SK-N-SH (cell line): ENCODE results near the gene RBP5. TPM values are rescaled to one million over a fixed set of nuclear protein-coding genes. Genes with fewer than 3 reads are reported as not detected.

ENCODE experiments used
- CTCF ChIA-PET: fragments of 300-600, 350-600 bp; formaldehyde crosslinking; extraction: SDS; loops from one replicate; lab custom pipeline; 2021; lab: Yijun Ruan, JAX
- POLR2A ChIA-PET: fragments of 350-600 bp; sonication (Branson Sonifier 250); formaldehyde crosslinking; extraction: SDS; loops from one replicate; lab custom pipeline; 2020; ENCODE audit warnings: antibody characterized with exemption, inconsistent platforms; lab: Yijun Ruan, JAX
- DNase-seq: peaks from one replicate; pipeline ENCODE4 v3.0.0; 2012
- H2AFZ ChIP-seq: fragments of 200-600 bp; sonication (generic); 2 replicates; pipeline ENCODE4 v1.8.1; 2016; ENCODE audit warnings: antibody characterized with exemption, mild to moderate bottlenecking, low read depth
- H3F3A ChIP-seq: fragments of 200-600 bp; sonication (generic); replicated peaks from 2 replicates; pipeline ENCODE3; 2016; ENCODE audit warnings: antibody characterized with exemption, mild to moderate bottlenecking; ENCODE audit not compliant: insufficient read depth
- H3K27ac ChIP-seq, 2 experiments: fragments of 200-500 bp in 1 of 2; fragments of 200-600 bp in 1 of 2; sonication (Bioruptor generic) in 1 of 2; sonication (generic), shearing (Covaris generic) in 1 of 2; 2 replicates each; pipeline versions ENCODE4 v1.5.1 to v1.6.1; 2014 to 2016; ENCODE audit warnings: low read depth in 2 of 2, inconsistent platforms in 1 of 2, low read length in 1 of 2, mild to moderate bottlenecking in 1 of 2, mixed read lengths in 1 of 2
- H3K27me3 ChIP-seq: fragments of 200-600 bp; sonication (generic), shearing (Covaris generic); 2 replicates; pipeline ENCODE4 v1.6.1; 2016; ENCODE audit warnings: mixed run types; ENCODE audit not compliant: insufficient read depth
- H3K36me3 ChIP-seq, 2 experiments: fragments of 200-500 bp in 1 of 2; fragments of 200-600 bp in 1 of 2; sonication (Bioruptor generic) in 1 of 2; sonication (generic) in 1 of 2; replicated peaks in 1 of 2; 2 replicates each; pipeline versions ENCODE3 to v1.5.1; 2014 to 2016; ENCODE audit warnings: low read length in 1 of 2, mild to moderate bottlenecking in 1 of 2; ENCODE audit not compliant: insufficient read depth in 2 of 2, control insufficient read depth in 1 of 2
- H3K4me1 ChIP-seq, 2 experiments: fragments of 200-500 bp in 1 of 2; fragments of 200-600 bp in 1 of 2; sonication (Bioruptor generic) in 1 of 2; sonication (generic), shearing (Covaris generic) in 1 of 2; 2 replicates each; pipeline versions ENCODE4 v1.5.1 to v1.6.1; 2014 to 2016; ENCODE audit warnings: low read depth in 1 of 2, low read length in 1 of 2, mixed run types in 1 of 2; ENCODE audit not compliant: insufficient read depth in 2 of 2, control insufficient read depth in 1 of 2
- H3K4me2 ChIP-seq: fragments of 200-600 bp; sonication (generic), shearing (Covaris generic); 2 replicates; pipeline ENCODE4 v1.6.1; 2017; ENCODE audit warnings: mixed run types
- H3K4me3 ChIP-seq, 2 experiments: fragments of 200-500 bp in 1 of 2; fragments of 200-600 bp in 1 of 2; sonication (Bioruptor generic) in 1 of 2; sonication (generic), shearing (Covaris generic) in 1 of 2; 2 replicates each; pipeline versions ENCODE4 v1.5.1 to v1.8.1; 2014 to 2016; ENCODE audit warnings: low read depth in 2 of 2, inconsistent platforms in 1 of 2, low read length in 1 of 2, mild to moderate bottlenecking in 1 of 2, mixed read lengths in 1 of 2, moderate library complexity in 1 of 2
- H3K79me2 ChIP-seq: fragments of 200-600 bp; sonication (generic); 2 replicates; pipeline ENCODE4 v1.8.1; 2017; ENCODE audit warnings: mild to moderate bottlenecking; ENCODE audit not compliant: insufficient read depth
- H3K9ac ChIP-seq: fragments of 200-600 bp; sonication (generic); 2 replicates; pipeline ENCODE4 v1.6.1; 2017; ENCODE audit warnings: mixed run types
- H3K9me2 ChIP-seq: fragments of 200-600 bp; sonication (generic); 2 replicates; pipeline ENCODE4 v1.6.1; 2017; ENCODE audit warnings: mixed run types
- H3K9me3 ChIP-seq: fragments of 200-600 bp; sonication (generic); 2 replicates; pipeline ENCODE4 v1.6.1; 2017; ENCODE audit warnings: mixed run types, mild to moderate bottlenecking, moderate library complexity
- H4K20me1 ChIP-seq: fragments of 200-600 bp; sonication (generic); 2 replicates; pipeline ENCODE4 v1.6.1; 2017; ENCODE audit warnings: mild to moderate bottlenecking, mixed run types; ENCODE audit not compliant: insufficient read depth
- CTCF ChIP-seq: fragments of 200-600 bp; sonication (generic); IDR thresholded peaks from 2 replicates; pipeline ENCODE4 v1.6.1; 2017; ENCODE audit warnings: antibody characterized with exemption, mild to moderate bottlenecking, moderate library complexity
- EZH2phosphoT487 ChIP-seq: fragments of 200-600 bp; sonication (generic); IDR thresholded peaks from 2 replicates; pipeline ENCODE4 v1.6.1; 2017; ENCODE audit warnings: low read depth, mixed run types, mild to moderate bottlenecking, antibody characterized with exemption, moderate library complexity, borderline replicate concordance
- FOSL2 ChIP-seq: IDR thresholded peaks from 2 replicates; pipeline ENCODE4 v1.4.0; 2012; ENCODE audit warnings: low read depth, mild to moderate bottlenecking, moderate library complexity, borderline replicate concordance
- FOXM1 ChIP-seq: IDR thresholded peaks from 2 replicates; pipeline ENCODE4 v1.4.0; 2012; ENCODE audit warnings: low read depth, mild to moderate bottlenecking
- JUND ChIP-seq: IDR thresholded peaks from 2 replicates; pipeline ENCODE4 v1.4.0; 2012
- NFIC ChIP-seq: IDR thresholded peaks from 2 replicates; pipeline ENCODE4 v1.4.0; 2012; ENCODE audit warnings: borderline replicate concordance
- NRF1 ChIP-seq: IDR thresholded peaks from 2 replicates; pipeline ENCODE4 v1.6.1; 2012; ENCODE audit warnings: low read depth, mild to moderate bottlenecking, low read length
- PBX3 ChIP-seq: IDR thresholded peaks from 2 replicates; pipeline ENCODE4; 2012
- POLR2AphosphoS5 ChIP-seq: IDR thresholded peaks from 2 replicates; pipeline ENCODE4 v1.6.1; 2012; ENCODE audit warnings: low read depth, low read length
- SMC3 ChIP-seq: IDR thresholded peaks from 2 replicates; pipeline ENCODE4 v1.6.1; 2012; ENCODE audit warnings: low read depth, low read length, improper control_type of control experiment
- YY1 ChIP-seq: IDR thresholded peaks from 2 replicates; pipeline ENCODE4 v1.4.0; 2012; ENCODE audit warnings: low read depth, mild to moderate bottlenecking
- WGBS: methylation state at CpG from one replicate; pipeline ENCODE4 v1.1.6; 2017; ENCODE audit warnings: low lambda C conversion rate; 5-methylcytosine and 5-hydroxymethylcytosine counted together
- polyA plus RNA-seq, 3 experiments: library from polyadenylated mRNA; depleted of rRNA; stranded (reverse); fragments of >200 nt; gene quantifications; 2 replicates each; pipeline ENCODE4 v1.2.3, GENCODE V29; 2012
- TF ChIP-seq, protein P1 (sequence below): IDR thresholded peaks from 2 replicates; pipeline ENCODE4 v1.4.0; 2012; ENCODE audit warnings: low read depth, borderline replicate concordance
- TF ChIP-seq, protein P2 (sequence below): IDR thresholded peaks from 2 replicates; pipeline ENCODE4 v1.6.1; 2012; ENCODE audit warnings: mild to moderate bottlenecking, low read depth, low read length, moderate library complexity

Gene RBP5
- polyA plus RNA-seq, 1 of the 3 experiments (the other 2 are of a cell fraction) = 0.12 TPM

- TF ChIP-seq SMC3 (peak; percentile 69), JUND (no peak), PBX3 (no peak), FOXM1 (no peak)
- TF ChIP-seq, protein P1, sequence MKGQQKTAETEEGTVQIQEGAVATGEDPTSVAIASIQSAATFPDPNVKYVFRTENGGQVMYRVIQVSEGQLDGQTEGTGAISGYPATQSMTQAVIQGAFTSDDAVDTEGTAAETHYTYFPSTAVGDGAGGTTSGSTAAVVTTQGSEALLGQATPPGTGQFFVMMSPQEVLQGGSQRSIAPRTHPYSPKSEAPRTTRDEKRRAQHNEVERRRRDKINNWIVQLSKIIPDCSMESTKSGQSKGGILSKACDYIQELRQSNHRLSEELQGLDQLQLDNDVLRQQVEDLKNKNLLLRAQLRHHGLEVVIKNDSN = no peak
- TF ChIP-seq, protein P2, sequence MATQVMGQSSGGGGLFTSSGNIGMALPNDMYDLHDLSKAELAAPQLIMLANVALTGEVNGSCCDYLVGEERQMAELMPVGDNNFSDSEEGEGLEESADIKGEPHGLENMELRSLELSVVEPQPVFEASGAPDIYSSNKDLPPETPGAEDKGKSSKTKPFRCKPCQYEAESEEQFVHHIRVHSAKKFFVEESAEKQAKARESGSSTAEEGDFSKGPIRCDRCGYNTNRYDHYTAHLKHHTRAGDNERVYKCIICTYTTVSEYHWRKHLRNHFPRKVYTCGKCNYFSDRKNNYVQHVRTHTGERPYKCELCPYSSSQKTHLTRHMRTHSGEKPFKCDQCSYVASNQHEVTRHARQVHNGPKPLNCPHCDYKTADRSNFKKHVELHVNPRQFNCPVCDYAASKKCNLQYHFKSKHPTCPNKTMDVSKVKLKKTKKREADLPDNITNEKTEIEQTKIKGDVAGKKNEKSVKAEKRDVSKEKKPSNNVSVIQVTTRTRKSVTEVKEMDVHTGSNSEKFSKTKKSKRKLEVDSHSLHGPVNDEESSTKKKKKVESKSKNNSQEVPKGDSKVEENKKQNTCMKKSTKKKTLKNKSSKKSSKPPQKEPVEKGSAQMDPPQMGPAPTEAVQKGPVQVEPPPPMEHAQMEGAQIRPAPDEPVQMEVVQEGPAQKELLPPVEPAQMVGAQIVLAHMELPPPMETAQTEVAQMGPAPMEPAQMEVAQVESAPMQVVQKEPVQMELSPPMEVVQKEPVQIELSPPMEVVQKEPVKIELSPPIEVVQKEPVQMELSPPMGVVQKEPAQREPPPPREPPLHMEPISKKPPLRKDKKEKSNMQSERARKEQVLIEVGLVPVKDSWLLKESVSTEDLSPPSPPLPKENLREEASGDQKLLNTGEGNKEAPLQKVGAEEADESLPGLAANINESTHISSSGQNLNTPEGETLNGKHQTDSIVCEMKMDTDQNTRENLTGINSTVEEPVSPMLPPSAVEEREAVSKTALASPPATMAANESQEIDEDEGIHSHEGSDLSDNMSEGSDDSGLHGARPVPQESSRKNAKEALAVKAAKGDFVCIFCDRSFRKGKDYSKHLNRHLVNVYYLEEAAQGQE = 0 out of 2 replicates have a peak, but pooled peaks have one; percentile 39
- TF ChIP-seq, all 33 proteins: peak for 10
Measured at GRCh38 chr12:7108796-7109571, 19.7 kb downstream of the RBP5 start, which contains the start of gene C1RL (continued).

DNA sequence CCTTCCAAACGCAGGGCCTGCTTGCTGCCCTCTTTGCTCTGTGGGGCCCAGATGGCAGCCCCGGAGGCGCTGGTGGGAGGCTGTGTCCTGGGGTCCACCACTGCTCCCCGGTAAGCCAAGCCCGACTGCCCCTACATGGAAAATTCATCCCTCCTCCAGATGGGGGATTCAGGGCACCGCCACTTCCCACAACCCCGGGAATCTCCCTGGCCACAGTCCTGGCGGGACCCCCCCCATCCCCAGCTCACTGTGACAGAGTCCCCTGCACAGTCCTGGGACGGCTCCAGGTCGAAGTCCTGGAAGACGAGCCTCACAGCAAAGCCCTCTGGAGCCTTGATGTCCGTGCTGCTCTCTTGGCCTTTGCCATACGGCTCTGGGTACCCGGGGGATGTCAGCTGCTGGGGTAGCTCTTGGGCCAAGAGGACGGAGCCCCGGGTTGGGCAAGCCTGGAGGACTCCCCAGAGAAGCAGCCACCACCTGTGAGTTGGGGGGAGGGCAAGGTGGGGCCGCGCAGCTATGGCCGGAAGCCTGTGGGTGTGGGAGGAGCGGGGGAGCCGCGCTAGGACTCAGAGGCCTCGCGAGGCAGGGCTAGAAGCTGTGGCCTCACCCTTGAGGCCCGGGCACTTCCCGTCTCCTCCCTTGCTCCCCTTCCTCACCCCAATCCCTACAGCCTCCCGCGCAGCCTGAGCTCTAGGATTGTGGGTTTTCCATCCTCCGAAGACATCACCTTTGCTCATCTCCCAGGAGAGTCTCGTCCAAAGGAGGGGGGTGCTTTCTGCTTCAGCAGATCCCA is 20.5 kb downstream of the RBP5 start:
- 28% methylated on average over 15 of the region's 30 CpGs for WGBS
- Histone ChIP-seq H3K4me1 (peaks cover 0 to 19% of the 10 kb centered on the region in 2 experiments; a peak in 2 of 4 replicates), H3K9ac (peak overlapping the region; percentile 83), H3F3A (no peaks in the 10 kb centered on the region), H3K4me2 (peak overlapping the region; percentile 80), H3K79me2 (no peaks in the 10 kb centered on the region), H3K9me2 (no peaks in the 10 kb centered on the region), H3K9me3 (0 out of 2 replicates have a peak, but pooled peaks cover 6% of the 10 kb centered on the region), H2AFZ (0 out of 2 replicates have a peak overlapping the region, but pooled peaks have one; percentile 58), H3K36me3 (peaks cover 0 to 5% of the 10 kb centered on the region in 2 experiments), H3K27ac (peak overlapping the region; percentile 61 to 83; a peak in 3 of 4 replicates), H3K27me3 (no peaks in the 10 kb centered on the region), H4K20me1 (no peaks in the 10 kb centered on the region), H3K4me3 (peak overlapping the region; percentile 55 to 56)
- peak; percentile 70 for DNase-seq
- CTCF ChIA-PET = interaction anchor here (0.6 to 3.9 kb wide), 18 partner anchors 8 to 181 kb away, joined by 3 to 28 read pairs (median 6); partner anchors contain the start of genes C12orf57, C1R, C1S and LPCAT3
- POLR2A ChIA-PET = interaction anchor here (0.5 to 2.7 kb wide), 4 partner anchors 16 to 954 kb away, joined by 3 to 20 read pairs (median 4); partner anchors contain the start of genes C12orf57 and RNU7-1
- TF ChIP-seq JUND = no peak
- no peak for TF ChIP-seq CTCF
- TF ChIP-seq, protein P2 = no peak
- TF ChIP-seq NFIC = no peak
- TF ChIP-seq FOSL2 = no peak
- no peak for TF ChIP-seq EZH2phosphoT487
- no peak for TF ChIP-seq NRF1
- TF ChIP-seq YY1 = 0 out of 2 replicates have a peak, but pooled peaks have one; percentile 22
- TF ChIP-seq POLR2AphosphoS5 = 0 out of 2 replicates have a peak, but pooled peaks have one; percentile 25
